A549 (cell line): ENCODE data around the gene CDADC1. TPM values are rescaled to one million over a fixed set of nuclear protein-coding genes. Genes with fewer than 3 reads are reported as not detected.

Experiments
- ATAC-seq, 2 experiments: fragments of 200-7000 bp in 1 of 2; fragments of >200 bp in 1 of 2; cut with Nextera tagmentation in 1 of 2; cut with Tn5 transposase in 1 of 2; 3 replicates each; pipeline versions ENCODE4 v1.8.0 to v1.9.1; 2018 to 2020; ENCODE audit warnings: mild to moderate bottlenecking in 1 of 2, moderate library complexity in 1 of 2
- CTCF ChIA-PET: fragments of 300-600 bp; sonication (Branson Sonifier 250); formaldehyde crosslinking; extraction: SDS; loops from one replicate; lab custom pipeline; 2021; ENCODE audit warnings: antibody characterized with exemption, inconsistent platforms; lab: Yijun Ruan, JAX
- POLR2A ChIA-PET: fragments of 350-600 bp; formaldehyde crosslinking; extraction: SDS; loops from one replicate; lab custom pipeline; 2021; ENCODE audit warnings: antibody characterized with exemption, inconsistent platforms; lab: Yijun Ruan, JAX
- DNase-seq, 2 experiments: peaks; one replicate each; pipeline versions ENCODE4 v3.0.0 to v3.0.0-alpha.2; 2011 to 2016; ENCODE audit warnings: low read depth in 1 of 2, low spot score in 1 of 2
- FAIRE-seq: peaks from 2 replicates; lab custom pipeline; 2011; peaks lifted over from hg19 to GRCh38; lab: Jason Lieb, UNC
- H3K27ac ChIP-seq, 2 experiments: fragments of >200 bp; sonication (Bioruptor Twin); formaldehyde crosslinking; 3 replicates each; pipeline ENCODE4 v1.5.1; 2016 to 2017
- H3K4me1 ChIP-seq: fragments of >200 bp; sonication (Bioruptor Twin); formaldehyde crosslinking; 3 replicates; pipeline ENCODE4 v1.6.1; 2016
- H3K4me2 ChIP-seq: fragments of >200 bp; sonication (Bioruptor Twin); formaldehyde crosslinking; 3 replicates; pipeline ENCODE4 v1.6.1; 2016
- H3K4me3 ChIP-seq: fragments of >200 bp; sonication (Bioruptor Twin); formaldehyde crosslinking; 3 replicates; pipeline ENCODE4 v1.5.1; 2016
- H3K9me3 ChIP-seq: fragments of >200 bp; sonication (Bioruptor Twin); formaldehyde crosslinking; 3 replicates; pipeline ENCODE4 v1.6.1; 2016
- ATOH8 ChIP-seq: fragments of 250-450 bp; sonication (Bioruptor Pico); IDR thresholded peaks from 2 replicates; pipeline ENCODE4 v1.5.0; 2020; ENCODE audit warnings: low read depth, mild to moderate bottlenecking, moderate library complexity
- BCL3 ChIP-seq: fragments of >200 bp; sonication (Bioruptor Twin); formaldehyde crosslinking; IDR thresholded peaks from 3 replicates; pipeline ENCODE4 v1.6.1; 2016
- CHD2 ChIP-seq: fragments of 150-350 bp; IDR thresholded peaks from 2 replicates; pipeline ENCODE4 v1.6.1; 2014; ENCODE audit warnings: low read length; ENCODE audit not compliant: partially characterized antibody
- CTCF ChIP-seq: fragments of >200 bp; sonication (Bioruptor Twin); formaldehyde crosslinking; IDR thresholded peaks from 3 replicates; pipeline ENCODE4 v1.5.1; 2016
- EHF ChIP-seq: fragments of 250-450 bp; sonication (Bioruptor Pico); IDR thresholded peaks from 2 replicates; pipeline ENCODE4 v1.5.0; 2020; ENCODE audit warnings: mild to moderate bottlenecking
- FOSB ChIP-seq: fragments of 250-450 bp; sonication (Bioruptor Pico); IDR thresholded peaks from 2 replicates; pipeline ENCODE4 v1.5.0; 2020; ENCODE audit warnings: mild to moderate bottlenecking, moderate library complexity
- FOSL2 ChIP-seq, 2 experiments: fragments of 450-650 bp in 1 of 2; fragments of >200 bp in 1 of 2; sonication (Bioruptor Twin) in 1 of 2; formaldehyde crosslinking; IDR thresholded peaks; 2 replicates each; pipeline versions ENCODE4 v1.5.0 to v1.6.1; 2016 to 2020; ENCODE audit warnings: mild to moderate bottlenecking in 1 of 2, moderate library complexity in 1 of 2
- FOXS1 ChIP-seq: fragments of 250-450 bp; sonication (Bioruptor Pico); IDR thresholded peaks from 2 replicates; pipeline ENCODE4 v1.5.0; 2020; ENCODE audit warnings: mild to moderate bottlenecking, moderate library complexity
- GATA3 ChIP-seq: IDR thresholded peaks from 2 replicates; pipeline ENCODE4 v1.6.1; 2012; ENCODE audit warnings: borderline replicate concordance
- HES2 ChIP-seq: fragments of >200 bp; sonication (Bioruptor Twin); formaldehyde crosslinking; IDR thresholded peaks from 2 replicates; pipeline ENCODE4 v1.6.1; 2016
- HMGXB4 ChIP-seq: fragments of 250-450 bp; sonication (Bioruptor Pico); IDR thresholded peaks from 2 replicates; pipeline ENCODE4 v1.5.0; 2021; ENCODE audit warnings: mild to moderate bottlenecking, moderate library complexity, borderline replicate concordance
- HOXA7 ChIP-seq: fragments of 250-450 bp; sonication (Bioruptor Pico); IDR thresholded peaks from 2 replicates; pipeline ENCODE4 v1.5.0; 2020; ENCODE audit warnings: mild to moderate bottlenecking, moderate library complexity
- HOXB5 ChIP-seq: fragments of 250-450 bp; sonication (Bioruptor Pico); IDR thresholded peaks from 2 replicates; pipeline ENCODE4 v1.5.0; 2020; ENCODE audit warnings: mild to moderate bottlenecking, moderate library complexity
- JUN ChIP-seq, 2 experiments: fragments of >200 bp; sonication (Bioruptor Twin); formaldehyde crosslinking; IDR thresholded peaks; 2 replicates in 1 of 2; 3 replicates in 1 of 2; pipeline ENCODE4 v1.6.1; 2016 to 2017
- KDM5A ChIP-seq: fragments of 200-600 bp; sonication (generic); IDR thresholded peaks from 2 replicates; pipeline ENCODE4 v1.6.1; 2016; ENCODE audit warnings: antibody characterized with exemption, mild to moderate bottlenecking
- MAZ ChIP-seq: fragments of 150-350 bp; IDR thresholded peaks from 2 replicates; pipeline ENCODE4 v1.6.1; 2014; ENCODE audit warnings: antibody characterized with exemption, low read depth, low read length, borderline replicate concordance
- NPAS2 ChIP-seq: fragments of 250-450 bp; sonication (Bioruptor Pico); IDR thresholded peaks from 2 replicates; pipeline ENCODE4 v1.8.0; 2022; ENCODE audit warnings: mild to moderate bottlenecking, moderate library complexity, borderline replicate concordance
- NR3C1 ChIP-seq: fragments of >200 bp; sonication (Bioruptor Twin); formaldehyde crosslinking; IDR thresholded peaks from 3 replicates; pipeline ENCODE4 v1.6.1; 2017
- PHF8 ChIP-seq: fragments of 200-600 bp; sonication (generic); IDR thresholded peaks from 2 replicates; pipeline ENCODE4 v1.6.1; 2016; ENCODE audit warnings: low read depth, mild to moderate bottlenecking, antibody characterized with exemption, moderate library complexity, borderline replicate concordance
- POLR2AphosphoS2 ChIP-seq: conservative IDR thresholded peaks from 2 replicates; pipeline ENCODE4 v1.6.1; 2012; ENCODE audit warnings: low read length, improper control_type of control experiment, inconsistent platforms
- RAD21 ChIP-seq, 2 experiments: fragments of >200 bp in 1 of 2; sonication (Bioruptor Twin) in 1 of 2; formaldehyde crosslinking in 1 of 2; IDR thresholded peaks in 1 of 2; conservative IDR thresholded peaks in 1 of 2; 2 replicates in 1 of 2; 3 replicates in 1 of 2; pipeline ENCODE4 v1.6.1; 2012 to 2018; ENCODE audit warnings: inconsistent platforms in 1 of 2
- RARB ChIP-seq: fragments of 250-450 bp; sonication (Bioruptor Pico); IDR thresholded peaks from 2 replicates; pipeline ENCODE4 v1.8.0; 2021; ENCODE audit warnings: mild to moderate bottlenecking, moderate library complexity
- RCOR1 ChIP-seq: fragments of 150-350 bp; IDR thresholded peaks from 2 replicates; pipeline ENCODE4 v1.6.1; 2014; ENCODE audit warnings: antibody characterized with exemption, low read length, low read depth
- TFCP2L1 ChIP-seq: fragments of 250-450 bp; sonication (Bioruptor Pico); IDR thresholded peaks from 2 replicates; pipeline ENCODE4 v1.5.0; 2021; ENCODE audit warnings: mild to moderate bottlenecking
- TP53 ChIP-seq: fragments of 250-450 bp; sonication (Bioruptor Pico); IDR thresholded peaks from 2 replicates; pipeline ENCODE4 v1.5.0; 2021; ENCODE audit warnings: mild to moderate bottlenecking, moderate library complexity
- ZNF302 ChIP-seq: fragments of 250-450 bp; sonication (Bioruptor Pico); IDR thresholded peaks from 2 replicates; pipeline ENCODE4 v1.9.0; 2021; ENCODE audit warnings: inconsistent platforms, mild to moderate bottlenecking, moderate library complexity
- WGBS: methylation state at CpG from one replicate; pipeline ENCODE4 v1.1.6; 2017; ENCODE audit errors: missing lambda C conversion rate; 5-methylcytosine and 5-hydroxymethylcytosine counted together
- polyA plus RNA-seq, 4 experiments: library from polyadenylated mRNA; depleted of rRNA in 3 of 4; stranded (reverse); fragments of >200 nt; fragmentation: RNase III in 1 of 4; extraction: RNeasy Plus Mini Kit Qiagen cat#74134 plus additional on column Dnase treatment in 1 of 4; gene quantifications; 2 replicates in 3 of 4; 3 replicates in 1 of 4; pipeline ENCODE4 v1.2.3, GENCODE V29; 2011 to 2017

CDADC1 gene
- polyA plus RNA-seq, 2 of the 4 experiments (the other 2 are of a cell fraction): 4.3 to 9.6 TPM

- Histone ChIP-seq H3K9me3 (no peaks in the 10 kb centered on the region), H3K4me1 (no peaks in the 10 kb centered on the region), H3K4me3 (no peak overlapping the region), H3K4me2 (no peak overlapping the region), H3K27ac (no peak overlapping the region)
- FAIRE-seq (no peak), DNase-seq (no peak), ATAC-seq (no peak)
- POLR2A ChIA-PET: no interaction called here
- no peak for TF ChIP-seq GATA3
- TF ChIP-seq EHF (CRISPR knock-in tag): no peak
- no peak for TF ChIP-seq HOXB5 (CRISPR knock-in tag)
- no peak for TF ChIP-seq PHF8
- TF ChIP-seq TP53: no peak
- no peak for TF ChIP-seq HMGXB4 (CRISPR knock-in tag)
- TF ChIP-seq RARB (CRISPR knock-in tag): no peak
- no peak for TF ChIP-seq POLR2AphosphoS2
- TF ChIP-seq NR3C1: no peak
- no peak for TF ChIP-seq NPAS2 (CRISPR knock-in tag)
- CTCF ChIA-PET: no interaction called here
- WGBS: 84% methylated on average over 3 of the region's 3 CpGs
Observed at GRCh38 chr13:49341517-49341916, 93.8 kb downstream of the CDADC1 start.

GRCh38 chr13:49341941-49342340, 94.2 kb downstream of the CDADC1 start:
- DNase-seq (no peak), FAIRE-seq (no peak), ATAC-seq (no peak)
- TF ChIP-seq BCL3: no peak
- no peak for TF ChIP-seq JUN (IDR thresholded peaks at IDR 0.05)
- TF ChIP-seq TFCP2L1 (CRISPR knock-in tag): no peak
- TF ChIP-seq CHD2: no peak
- no peak for TF ChIP-seq RAD21 (conservative IDR thresholded peaks at IDR 0.05 in 1 of 2, IDR thresholded peaks at IDR 0.05 in 1 of 2)
- no peak for TF ChIP-seq ATOH8 (CRISPR knock-in tag)
- no peak for TF ChIP-seq PHF8
- TF ChIP-seq MAZ: no peak
- TF ChIP-seq GATA3: no peak
- TF ChIP-seq HOXB5 (CRISPR knock-in tag): no peak
- no peak for TF ChIP-seq KDM5A
- TF ChIP-seq FOXS1: no peak
- no peak for TF ChIP-seq ZNF302 (CRISPR knock-in tag)
- no peak for TF ChIP-seq HOXA7 (CRISPR knock-in tag)
- no peak for TF ChIP-seq FOSL2 (IDR thresholded peaks at IDR 0.05)
- TF ChIP-seq FOSL2 (CRISPR knock-in tag; IDR thresholded peaks at IDR 0.05): no peak
- no peak for TF ChIP-seq HES2
- no peak for TF ChIP-seq RCOR1
- TF ChIP-seq FOSB: no peak
- no peak for TF ChIP-seq CTCF
- ChIA-PET CTCF (no interaction called here), POLR2A (no interaction called here)
- Histone ChIP-seq H3K4me1 (no peaks in the 10 kb centered on the region), H3K9me3 (no peaks in the 10 kb centered on the region), H3K4me2 (no peak overlapping the region), H3K4me3 (no peak overlapping the region), H3K27ac (no peak overlapping the region)
